ENCODE results near the gene CADM2.

DNA sequence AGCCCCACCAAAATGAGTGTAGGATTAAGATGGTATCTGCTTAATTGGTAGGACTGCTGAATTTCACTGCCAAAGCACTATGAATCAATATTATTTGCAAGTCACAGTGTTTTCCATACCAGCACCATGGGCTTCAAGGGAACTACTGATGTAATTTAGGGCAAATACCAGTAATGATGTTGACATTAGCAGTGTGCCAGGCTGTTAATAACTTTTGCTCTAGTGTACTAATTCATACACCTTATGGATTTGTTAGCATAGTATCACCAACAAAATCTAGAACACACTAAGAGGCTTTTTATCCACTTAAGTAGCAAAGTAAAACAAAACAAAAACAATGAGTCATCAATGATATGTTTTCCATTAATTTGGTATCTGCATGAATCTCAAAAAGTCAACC, 888.2 kb downstream of the CADM2 start:
- TF ChIP-seq, protein P1, sequence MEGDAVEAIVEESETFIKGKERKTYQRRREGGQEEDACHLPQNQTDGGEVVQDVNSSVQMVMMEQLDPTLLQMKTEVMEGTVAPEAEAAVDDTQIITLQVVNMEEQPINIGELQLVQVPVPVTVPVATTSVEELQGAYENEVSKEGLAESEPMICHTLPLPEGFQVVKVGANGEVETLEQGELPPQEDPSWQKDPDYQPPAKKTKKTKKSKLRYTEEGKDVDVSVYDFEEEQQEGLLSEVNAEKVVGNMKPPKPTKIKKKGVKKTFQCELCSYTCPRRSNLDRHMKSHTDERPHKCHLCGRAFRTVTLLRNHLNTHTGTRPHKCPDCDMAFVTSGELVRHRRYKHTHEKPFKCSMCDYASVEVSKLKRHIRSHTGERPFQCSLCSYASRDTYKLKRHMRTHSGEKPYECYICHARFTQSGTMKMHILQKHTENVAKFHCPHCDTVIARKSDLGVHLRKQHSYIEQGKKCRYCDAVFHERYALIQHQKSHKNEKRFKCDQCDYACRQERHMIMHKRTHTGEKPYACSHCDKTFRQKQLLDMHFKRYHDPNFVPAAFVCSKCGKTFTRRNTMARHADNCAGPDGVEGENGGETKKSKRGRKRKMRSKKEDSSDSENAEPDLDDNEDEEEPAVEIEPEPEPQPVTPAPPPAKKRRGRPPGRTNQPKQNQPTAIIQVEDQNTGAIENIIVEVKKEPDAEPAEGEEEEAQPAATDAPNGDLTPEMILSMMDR (conservative IDR thresholded peaks at IDR 0.05; ENCODE audit: low read depth, low read length), result no peak
- no peak for TF ChIP-seq EZH2 (IDR thresholded peaks at IDR 0.05; ENCODE audit: low read length, unreplicated experiment)
- TF ChIP-seq EZH2phosphoT487 (IDR thresholded peaks at IDR 0.05; ENCODE audit: borderline replicate concordance, low read length), result no peak
